ENCODE measurements around the gene PPM1E.
"Not testable (repeated sequence)": the region's sequence is repeated elsewhere in the genome, so short reads cannot be mapped to it uniquely, and the experiment has no call there.

PPM1E gene

GRCh38 chr17:58850106-58850505 lies 94.5 kb downstream of the PPM1E start:
- DNase-seq, result not testable (repeated sequence)

DNA sequence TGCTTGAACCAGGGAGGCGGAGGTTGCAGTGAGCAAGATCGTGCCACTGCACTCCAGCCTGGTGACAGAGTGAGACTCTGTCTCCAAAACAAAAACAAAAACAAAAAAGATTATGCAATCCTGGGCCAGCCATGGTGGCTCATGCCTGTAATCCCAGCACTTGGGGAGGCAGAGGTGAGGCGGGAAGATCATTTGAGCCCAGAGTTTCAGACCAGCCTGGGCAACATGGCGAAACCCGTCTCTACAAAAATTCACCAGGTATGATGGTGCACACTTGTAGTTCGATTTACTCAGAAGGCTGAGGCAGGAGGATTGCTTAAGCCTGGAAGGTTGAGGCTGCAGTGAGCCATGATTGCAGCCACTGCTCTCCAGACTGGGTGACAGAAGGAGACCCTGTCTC lies 109.6 kb downstream of the PPM1E start:
- DNase-seq, result no peak

GRCh38 chr17:58870747-58871146 lies 115.1 kb downstream of the PPM1E start:
- no peak for DNase-seq

DNA sequence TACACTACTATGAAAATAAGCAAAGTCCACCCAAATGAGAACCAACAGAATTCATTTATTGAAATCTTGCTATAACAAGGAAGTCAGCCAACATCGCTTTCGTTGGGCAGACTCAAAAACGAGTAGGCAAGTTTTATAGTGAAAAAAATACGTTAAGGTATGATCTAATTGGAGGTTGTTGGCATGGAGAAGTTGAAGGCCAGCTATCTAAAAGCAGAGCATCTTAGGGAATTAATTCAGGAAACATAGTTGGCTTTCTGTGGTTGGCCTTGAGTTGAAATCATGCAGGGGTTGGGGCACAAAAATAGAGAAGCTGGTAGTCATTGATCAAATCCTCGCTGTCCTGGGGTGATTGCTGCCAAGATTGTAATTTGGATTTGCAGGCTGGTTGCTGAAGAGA lies 118.3 kb downstream of the PPM1E start:
- no peak for DNase-seq

DNA sequence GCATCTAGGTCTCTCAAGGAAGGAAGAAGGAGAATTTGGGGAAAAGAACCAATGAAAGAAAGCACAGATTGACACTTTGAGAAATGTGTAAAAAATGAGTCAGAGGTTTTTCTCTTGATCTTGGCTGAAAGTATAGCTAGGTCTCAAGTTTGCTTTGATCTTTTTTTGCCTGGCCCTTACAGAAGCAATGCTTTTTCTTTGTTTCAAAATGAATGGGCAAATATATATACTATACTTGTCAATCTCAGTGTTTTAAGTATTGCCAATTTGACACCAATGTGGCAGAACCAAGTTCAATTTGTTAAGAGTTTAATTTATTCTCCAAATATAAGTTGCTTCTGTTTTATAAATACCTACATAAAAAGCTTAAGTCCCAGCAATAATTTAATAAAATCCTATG lies 119.6 kb downstream of the PPM1E start:
- DNase-seq, result peak; percentile 51

GRCh38 chr17:58884161-58884560 lies 128.5 kb downstream of the PPM1E start:
- DNase-seq, result no peak

- no peak for DNase-seq
Observed at GRCh38 chr17:58886514-58886913, 130.9 kb downstream of the PPM1E start.

DNA sequence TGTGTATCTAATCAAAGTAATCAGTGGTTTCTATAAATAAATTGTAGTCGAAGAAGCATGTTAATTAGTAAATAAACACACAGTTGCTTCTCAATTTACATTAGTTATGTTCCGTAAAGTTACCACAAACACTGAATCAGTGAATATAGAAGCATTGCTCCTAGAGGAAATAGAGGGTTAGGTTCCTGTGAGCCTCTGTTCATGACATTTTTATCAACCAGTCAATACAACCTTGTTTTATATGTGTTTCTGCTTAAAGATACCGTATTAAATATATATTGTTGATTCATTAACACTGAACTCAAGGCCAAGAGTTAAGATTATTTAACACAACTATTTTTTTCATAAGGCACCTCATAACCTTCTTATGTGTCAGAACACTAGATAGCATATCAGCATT lies 134.3 kb downstream of the PPM1E start:
- DNase-seq, result no peak

- no peak for DNase-seq
Observed at GRCh38 chr17:58899191-58899590, 143.5 kb downstream of the PPM1E start.

GRCh38 chr17:58902322-58902721 lies 146.7 kb downstream of the PPM1E start:
- no peak for DNase-seq

- DNase-seq, result no peak
Observed at GRCh38 chr17:58911741-58912343, 156.2 kb downstream of the PPM1E start.

DNA sequence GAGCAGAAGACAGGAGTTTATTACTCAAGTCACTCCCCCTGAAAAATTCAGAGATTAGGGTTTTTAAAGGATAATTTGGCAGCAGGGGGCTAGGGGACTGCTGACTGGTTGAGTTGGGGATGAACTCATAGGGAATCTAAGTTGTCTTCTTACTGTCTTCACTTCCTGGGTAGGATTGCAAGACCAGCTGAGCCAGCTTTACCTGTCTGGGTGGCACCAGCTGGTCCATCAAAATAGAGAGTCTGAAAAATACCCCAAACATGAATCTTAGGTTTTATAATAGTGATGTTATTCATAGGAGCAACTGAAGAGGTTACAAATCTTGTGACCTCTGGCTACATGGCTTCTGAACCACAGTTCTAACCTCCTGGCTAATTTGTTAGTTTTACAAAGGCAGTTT lies 157.9 kb downstream of the PPM1E start:
- DNase-seq, result no peak

DNA sequence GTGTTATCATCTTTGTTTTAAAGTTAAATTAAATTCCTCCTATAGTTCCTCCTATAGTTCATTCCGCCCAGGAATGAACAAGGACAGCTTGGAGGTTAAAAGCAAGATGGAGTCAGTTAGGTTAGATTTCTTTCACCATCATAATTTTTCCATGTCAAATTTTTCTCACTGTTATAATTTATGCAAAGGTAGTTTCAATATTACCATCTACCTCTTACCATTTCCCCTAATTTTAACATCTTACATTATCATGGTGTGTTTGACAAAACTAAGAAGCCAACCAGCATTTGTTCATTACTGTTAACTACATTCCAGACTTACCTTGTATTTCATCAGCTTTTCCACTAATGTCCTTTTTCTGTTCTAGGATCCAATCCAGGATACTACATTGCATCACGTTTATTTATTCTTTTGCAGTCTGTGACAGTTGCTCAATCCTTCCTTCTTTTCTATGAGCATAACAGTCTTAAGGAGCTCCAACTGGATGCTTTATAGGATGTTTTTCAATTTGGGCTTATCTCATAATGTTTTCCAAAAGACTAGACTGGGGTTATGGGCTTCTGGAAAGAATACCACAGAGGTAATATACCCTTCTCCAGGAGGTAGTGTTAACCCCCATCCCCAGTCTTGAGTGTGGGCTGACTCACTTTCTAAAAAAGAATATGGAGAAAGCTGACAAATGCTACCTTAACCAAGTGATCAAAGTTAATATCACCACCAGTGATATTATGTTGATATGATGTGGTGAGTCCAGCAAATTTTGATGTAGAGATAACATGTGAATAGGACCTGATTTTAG lies 158.5 kb downstream of the PPM1E start:
- DNase-seq, result no peak

DNA sequence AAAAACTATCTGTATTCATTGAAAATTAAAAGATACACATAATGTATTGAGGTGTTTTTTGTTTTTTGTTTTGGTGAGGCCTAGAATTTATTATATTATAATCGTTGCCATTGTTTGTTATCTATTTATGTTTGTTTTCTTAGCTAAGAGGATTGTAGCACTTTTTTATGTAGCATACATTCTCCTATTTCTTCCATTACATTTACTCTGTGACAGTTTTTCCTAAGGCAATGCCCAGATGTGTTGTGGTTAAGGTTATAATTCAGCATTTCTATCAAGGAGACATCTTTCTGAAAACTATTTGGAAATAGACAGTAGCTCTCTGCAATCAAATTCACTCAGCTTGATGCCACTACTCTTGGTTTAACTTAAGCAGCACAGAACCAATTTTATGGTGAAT lies 161.6 kb downstream of the PPM1E start:
- DNase-seq, result no peak

DNA sequence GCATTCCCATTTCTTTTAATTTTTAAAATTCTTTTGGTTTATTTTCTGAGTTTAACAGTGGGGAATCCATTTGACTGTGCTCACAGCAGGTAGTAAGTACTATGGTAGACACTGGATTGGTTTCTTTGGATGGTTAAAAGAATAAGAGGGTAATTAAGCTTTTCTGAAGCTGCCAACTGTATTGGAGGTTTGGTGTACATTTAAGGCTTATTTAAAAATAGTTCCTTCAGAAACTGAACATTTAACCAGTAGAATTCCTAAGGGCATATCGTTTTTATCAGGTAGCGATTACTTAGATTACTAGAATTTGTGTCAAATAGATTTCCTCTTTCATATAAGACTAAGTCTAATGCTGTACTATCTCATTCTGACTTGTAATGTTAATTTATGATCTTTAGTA lies 162.4 kb downstream of the PPM1E start:
- DNase-seq, result no peak

DNA sequence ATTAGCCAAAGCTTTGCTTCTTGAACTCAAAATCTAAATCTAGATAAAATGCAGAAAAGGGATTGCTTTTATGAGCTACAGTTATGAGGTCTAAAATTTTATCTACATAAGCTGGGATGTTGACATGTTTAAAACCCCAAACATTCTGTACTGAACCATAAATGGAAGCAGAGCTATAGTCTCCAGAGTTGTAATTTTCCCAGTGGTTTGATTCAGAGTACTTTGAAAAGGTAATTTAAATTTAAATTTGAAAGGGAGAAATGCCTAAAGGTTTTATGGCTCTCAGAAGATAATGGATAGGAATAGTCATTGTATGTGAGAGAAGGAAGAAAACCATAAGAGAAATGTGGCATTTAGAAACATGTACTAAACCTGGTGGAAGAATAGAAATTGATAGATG lies 163.2 kb downstream of the PPM1E start:
- DNase-seq, result no peak

DNA sequence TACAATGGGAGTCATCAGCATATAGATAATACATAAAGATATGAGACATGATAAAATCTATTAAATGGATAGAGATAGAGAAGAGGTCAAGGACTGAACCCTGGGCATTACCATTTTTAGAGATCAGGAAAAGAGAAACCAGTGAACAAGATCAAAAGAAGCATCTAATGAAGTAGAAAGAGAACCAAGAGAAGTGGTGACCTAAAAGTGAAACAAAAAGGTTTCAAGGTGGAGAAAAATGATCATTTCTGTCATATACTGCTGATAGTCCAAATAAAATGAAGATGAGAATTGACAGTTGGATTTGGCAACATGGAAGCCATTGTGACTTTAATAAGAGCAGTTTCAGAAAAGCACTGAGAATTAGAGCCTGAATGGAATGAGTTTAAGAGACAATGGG lies 165.1 kb downstream of the PPM1E start:
- peak; percentile 17 for DNase-seq

DNA sequence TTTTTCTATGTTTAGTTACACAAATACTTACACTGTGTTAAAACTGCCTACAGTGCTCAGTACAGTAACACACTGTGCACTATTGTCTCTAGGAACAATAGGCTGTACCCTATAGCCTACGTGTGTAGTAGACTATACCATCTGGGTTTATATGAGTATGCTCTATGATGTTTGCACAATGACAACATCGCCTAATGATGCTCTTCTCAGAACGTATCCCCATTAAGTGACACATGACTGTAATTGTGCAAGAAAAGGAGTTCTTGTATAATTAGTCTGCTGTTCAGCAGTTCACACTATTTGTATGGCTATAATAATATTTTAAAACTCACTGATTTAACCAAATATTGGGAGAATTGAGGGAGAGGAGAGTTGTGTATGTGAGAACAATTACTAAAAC lies 177.3 kb downstream of the PPM1E start:
- DNase-seq, result no peak

DNA sequence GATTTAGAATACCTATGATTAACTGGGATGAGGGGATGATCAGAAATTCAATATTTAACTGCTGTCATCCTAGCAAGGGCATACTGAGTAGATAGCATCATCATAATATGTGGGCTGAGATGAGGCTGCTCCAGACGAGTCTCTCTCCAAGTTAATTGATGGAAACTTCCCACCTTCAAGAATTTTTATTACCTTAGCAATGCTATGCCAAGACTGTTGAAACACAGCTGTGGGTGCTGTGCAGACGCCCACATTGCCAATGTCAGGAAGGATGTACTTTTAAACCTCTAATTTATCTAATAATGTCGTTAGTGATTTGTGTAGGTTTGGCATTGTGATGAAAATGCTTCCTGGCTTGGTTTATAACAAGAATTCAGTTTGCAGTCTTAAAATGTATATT lies 180.6 kb downstream of the PPM1E start:
- DNase-seq, result no peak

DNA sequence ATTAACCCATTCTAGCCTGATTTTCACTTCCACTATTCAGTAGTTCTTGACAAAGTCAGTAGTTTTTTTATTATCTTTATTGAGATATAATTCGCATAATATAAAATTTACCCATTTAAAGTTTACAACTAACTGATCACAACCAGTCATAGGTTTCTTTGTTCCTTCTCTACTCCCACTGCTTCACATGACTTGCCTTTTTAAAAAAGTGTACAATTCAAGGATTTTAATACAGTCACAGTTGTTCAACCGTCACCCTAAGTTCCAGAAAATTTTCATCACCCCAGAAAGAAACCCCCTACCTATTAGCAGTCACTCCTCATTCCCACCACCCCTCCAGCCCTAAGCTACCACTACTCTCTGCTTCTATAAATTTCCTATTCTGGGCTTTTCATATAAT lies 188.5 kb downstream of the PPM1E start:
- no peak for DNase-seq

- DNase-seq, result no peak
Observed at GRCh38 chr17:58947411-58947810, 191.8 kb downstream of the PPM1E start.

GRCh38 chr17:58947824-58948223 lies 192.2 kb downstream of the PPM1E start:
- no peak for DNase-seq

DNA sequence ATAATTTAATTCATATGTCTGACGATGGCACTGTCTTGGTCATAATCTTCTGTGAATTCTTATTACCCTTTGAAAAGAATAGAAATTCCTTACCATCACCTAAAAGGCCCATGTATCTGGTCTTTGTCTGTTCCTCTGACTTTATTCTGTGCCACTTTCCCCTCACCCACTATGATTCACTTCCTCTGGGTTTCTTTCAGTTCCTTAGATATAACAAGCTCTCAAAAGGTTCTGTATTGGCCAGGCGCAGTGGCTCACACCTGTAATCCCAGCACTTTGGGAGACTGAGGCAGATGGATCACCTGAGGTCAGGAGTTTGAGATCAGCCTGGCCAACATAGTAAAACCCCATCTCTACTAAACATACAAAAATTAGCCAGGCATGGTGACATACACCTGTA lies 198.7 kb downstream of the PPM1E start:
- not testable (repeated sequence) for DNase-seq

DNA sequence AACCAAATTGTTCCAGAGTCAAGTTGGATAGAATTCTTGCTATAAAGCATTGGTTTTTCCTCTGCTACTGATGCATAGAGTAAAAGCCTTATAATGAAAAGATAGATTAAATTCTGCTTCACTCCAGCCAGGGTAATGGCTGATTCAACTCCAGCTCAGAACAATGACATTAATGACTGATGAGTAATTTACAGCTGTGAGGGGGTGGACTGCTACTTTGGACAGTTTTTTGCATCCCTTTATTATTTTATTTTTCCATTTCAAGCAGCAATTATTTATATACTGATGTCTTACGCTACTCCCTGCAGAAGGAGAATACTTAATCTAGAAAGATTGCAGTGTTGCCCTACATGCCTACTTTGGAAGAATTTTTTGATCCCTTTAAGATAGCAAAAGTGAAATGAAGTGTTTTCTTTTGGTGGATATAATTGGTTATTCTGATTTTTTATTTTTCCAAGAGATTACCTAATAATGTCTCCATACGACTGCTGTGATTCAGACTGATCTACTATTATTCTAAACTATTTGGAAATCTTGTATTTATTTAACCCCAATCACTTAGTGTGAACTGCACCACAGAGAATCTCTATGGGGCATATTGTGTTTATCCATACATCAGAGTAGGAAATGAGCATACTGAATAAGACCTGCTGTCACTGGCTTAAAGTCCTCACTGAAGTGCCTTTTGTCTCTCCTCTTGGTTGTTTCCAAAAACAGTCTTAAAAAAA lies 201.5 kb downstream of the PPM1E start:
- no peak for DNase-seq
